NCI-H1092 treated with DMSO at 0.1 percent for 48 hours (cell line): ENCODE results near the gene SPSB1.
"Not testable (repeated sequence)": the region's sequence is repeated elsewhere in the genome, so short reads cannot be mapped to it uniquely, and the experiment has no call there.

Source experiments
- DNase-seq: peaks from one replicate; lab custom pipeline; 2025; lab: John Stamatoyannopoulos, UW

Gene SPSB1

GRCh38 chr1:9366943-9367780, 74.5 kb downstream of the SPSB1 start:
- no peak for DNase-seq

- no peak for DNase-seq
Measured at GRCh38 chr1:9367806-9368205, 75.1 kb downstream of the SPSB1 start.

DNA sequence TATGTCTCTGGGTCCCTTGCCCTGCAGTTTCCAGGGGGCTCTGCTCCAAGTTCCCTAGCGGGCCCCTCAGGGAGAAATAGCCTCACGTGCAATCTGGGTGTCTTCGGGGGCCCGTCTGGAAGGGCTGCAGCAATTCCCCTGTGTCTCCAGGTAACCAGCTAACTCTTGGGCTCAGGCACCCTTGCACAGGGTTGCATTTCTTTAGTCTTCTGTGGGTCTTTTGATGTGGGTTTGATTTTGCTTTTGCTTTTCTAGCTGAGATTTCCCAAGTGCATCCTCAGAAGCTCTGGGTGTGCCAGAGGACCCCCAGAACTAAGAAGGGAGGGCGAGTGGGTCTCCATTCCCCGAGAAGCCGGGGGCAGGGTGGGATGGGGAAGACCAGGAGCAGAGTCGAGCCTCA, 75.7 kb downstream of the SPSB1 start:
- no peak for DNase-seq

DNA sequence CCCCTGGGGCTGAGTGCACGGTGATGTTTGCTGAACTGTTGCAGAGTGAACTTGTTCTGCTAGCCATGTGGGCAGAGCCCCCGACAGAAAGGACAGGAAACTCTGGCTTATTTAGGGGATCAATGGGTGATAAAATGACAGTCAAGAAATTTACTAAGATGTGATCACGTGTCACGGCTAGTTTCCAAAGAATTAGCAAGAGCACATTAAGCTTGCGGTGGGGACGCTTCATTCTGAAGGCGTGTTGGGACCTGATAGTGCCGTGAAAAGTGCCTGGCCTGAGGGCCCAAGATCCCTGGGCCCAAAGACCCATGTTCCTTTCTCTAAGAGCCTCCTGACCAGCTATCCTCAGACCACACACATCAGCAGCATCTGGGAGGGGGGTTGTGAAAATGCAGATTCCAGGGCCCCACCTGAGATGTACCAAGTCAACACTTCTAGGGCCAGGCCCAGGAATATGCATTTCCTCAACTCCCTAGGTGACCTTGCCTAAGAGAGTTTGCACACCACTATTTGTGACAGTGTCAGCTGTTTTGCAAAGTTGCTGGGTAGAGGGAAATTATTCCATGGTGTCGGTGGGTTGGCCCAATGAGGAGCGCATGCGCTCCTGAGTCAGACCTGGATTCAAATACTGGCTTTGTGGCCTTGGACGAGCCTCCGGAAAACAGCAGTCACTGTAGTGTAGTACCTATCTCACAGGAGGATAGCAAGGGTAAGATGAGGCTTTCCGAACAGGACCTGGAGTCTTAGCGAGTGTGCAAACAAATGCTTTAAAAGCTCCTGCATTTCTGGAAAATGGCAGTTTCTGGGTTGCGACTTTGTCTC, 77.5 kb downstream of the SPSB1 start:
- no peak for DNase-seq

DNA sequence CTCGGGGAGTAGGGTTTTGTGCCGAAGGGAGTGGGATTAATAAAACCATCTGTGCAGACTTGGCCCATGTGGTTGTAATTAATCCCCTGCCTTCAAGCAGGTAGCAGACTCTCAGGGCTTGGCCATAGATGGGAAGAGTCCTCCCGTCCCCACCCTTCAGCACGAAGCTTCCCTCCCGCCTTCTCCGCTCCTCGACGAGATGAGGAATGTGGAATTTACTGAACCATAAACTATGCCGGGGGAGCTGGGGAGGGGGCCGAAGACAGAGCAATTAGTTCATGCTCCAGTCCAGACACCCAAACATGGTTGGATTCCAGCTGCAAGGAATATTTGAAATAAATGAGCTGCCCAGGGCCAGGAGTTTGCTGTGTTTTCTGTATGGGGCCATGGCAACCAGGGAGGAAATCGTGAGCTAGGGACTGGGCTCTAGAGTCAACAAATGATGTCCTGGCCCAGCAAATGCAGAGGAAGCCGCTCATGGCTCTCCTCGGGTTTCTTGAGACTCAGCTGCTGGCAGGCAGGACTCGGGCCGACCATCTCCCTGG, 78.8 kb downstream of the SPSB1 start:
- DNase-seq = no peak

- DNase-seq = no peak
Measured at GRCh38 chr1:9371951-9372350, 79.3 kb downstream of the SPSB1 start.

DNA sequence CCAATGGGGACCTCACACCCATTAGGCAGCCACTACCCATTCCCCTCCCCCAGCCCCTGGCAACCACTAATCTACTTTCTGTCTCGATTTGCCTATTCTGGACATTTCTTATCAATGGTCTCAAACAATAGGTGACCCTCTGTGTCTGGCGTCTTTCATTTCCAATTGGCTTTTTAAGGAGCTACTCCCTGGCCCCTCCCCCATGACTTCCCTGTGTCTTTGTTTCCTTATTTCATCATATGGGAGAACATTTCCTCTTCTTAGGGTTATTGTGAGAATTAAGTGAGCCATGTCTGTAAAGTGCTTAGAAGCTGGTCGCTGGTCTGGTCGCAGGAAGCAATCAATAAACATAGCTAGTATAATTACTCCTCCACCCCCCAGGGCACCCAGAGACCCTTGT, 80.9 kb downstream of the SPSB1 start:
- no peak for DNase-seq

DNA sequence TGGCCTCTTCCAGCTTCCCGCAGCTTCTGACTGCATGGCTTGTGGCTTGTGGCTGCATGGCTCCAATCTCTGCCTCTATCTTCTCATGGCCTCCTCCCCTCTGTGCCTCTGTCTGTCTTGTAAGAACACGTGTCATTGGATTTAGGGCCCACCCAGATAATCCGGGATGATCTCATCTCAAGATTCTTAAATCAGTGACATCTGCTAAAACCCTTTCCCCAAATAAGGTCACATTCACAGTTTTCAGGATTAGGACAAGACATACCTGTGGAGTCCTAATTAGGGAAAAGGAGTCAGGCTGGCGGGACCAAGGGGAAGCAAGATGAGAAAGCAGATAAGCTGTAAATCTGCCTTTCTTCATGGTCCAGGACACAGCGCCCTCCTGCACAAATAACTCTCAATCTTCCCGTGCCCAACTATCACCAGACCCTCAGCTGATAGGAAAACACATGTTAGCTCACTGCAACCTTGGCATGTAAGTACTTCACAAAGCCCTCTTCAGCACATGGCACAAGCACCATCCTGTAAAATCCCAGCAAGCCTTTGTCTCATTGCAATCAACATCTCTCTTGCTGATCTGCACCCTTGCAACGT, 82.2 kb downstream of the SPSB1 start:
- DNase-seq = no peak

- no peak for DNase-seq
Measured at GRCh38 chr1:9375912-9376311, 83.2 kb downstream of the SPSB1 start.

- no peak for DNase-seq
Measured at GRCh38 chr1:9376430-9376829, 83.7 kb downstream of the SPSB1 start.

GRCh38 chr1:9376886-9377333, 84.2 kb downstream of the SPSB1 start:
- no peak for DNase-seq

- no peak for DNase-seq
Measured at GRCh38 chr1:9378801-9379200, 86.1 kb downstream of the SPSB1 start.

DNA sequence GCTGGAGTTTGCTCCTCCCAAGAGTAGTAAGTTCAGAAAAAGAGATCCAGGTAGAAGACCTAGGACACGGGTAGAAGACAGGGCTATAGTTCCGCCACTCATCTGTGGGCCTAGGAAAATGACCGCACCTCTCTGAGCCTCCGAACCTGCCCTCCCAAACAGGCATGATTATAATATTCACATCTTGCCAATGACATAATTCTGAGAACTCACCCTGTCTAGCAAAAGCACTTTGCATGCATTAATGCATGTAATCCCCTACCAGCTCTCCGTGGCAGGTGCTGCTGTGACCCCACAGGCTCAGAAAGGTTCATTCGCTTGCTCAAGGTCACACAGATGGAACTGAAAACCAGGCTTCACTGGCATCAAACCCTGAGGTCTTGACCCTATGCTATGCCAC, 88.0 kb downstream of the SPSB1 start:
- no peak for DNase-seq

GRCh38 chr1:9382643-9383491, 90.2 kb downstream of the SPSB1 start:
- no peak for DNase-seq

- DNase-seq = no peak
Measured at GRCh38 chr1:9384128-9384527, 91.4 kb downstream of the SPSB1 start.

- no peak for DNase-seq
Measured at GRCh38 chr1:9384751-9385245, 92.1 kb downstream of the SPSB1 start.

DNA sequence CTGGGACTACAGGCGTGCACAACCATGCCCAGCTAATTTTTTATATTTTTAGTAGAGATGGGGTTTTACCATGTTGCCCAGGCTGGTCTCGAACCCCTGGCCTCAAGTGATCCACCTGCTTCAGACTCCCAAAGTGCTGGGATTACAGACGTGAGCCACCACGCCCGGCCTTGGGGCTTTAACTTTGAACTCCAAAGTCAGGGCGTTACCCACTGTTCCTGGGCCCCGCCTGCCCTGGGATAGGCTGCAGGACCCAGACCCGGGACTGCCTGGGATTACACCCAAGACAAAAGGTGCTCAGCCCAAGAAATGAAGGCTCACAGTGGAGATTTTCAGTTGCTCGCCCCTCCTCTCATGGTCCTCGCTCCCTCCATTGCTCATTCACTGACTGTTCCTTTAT, 92.7 kb downstream of the SPSB1 start:
- not testable (repeated sequence) for DNase-seq

DNA sequence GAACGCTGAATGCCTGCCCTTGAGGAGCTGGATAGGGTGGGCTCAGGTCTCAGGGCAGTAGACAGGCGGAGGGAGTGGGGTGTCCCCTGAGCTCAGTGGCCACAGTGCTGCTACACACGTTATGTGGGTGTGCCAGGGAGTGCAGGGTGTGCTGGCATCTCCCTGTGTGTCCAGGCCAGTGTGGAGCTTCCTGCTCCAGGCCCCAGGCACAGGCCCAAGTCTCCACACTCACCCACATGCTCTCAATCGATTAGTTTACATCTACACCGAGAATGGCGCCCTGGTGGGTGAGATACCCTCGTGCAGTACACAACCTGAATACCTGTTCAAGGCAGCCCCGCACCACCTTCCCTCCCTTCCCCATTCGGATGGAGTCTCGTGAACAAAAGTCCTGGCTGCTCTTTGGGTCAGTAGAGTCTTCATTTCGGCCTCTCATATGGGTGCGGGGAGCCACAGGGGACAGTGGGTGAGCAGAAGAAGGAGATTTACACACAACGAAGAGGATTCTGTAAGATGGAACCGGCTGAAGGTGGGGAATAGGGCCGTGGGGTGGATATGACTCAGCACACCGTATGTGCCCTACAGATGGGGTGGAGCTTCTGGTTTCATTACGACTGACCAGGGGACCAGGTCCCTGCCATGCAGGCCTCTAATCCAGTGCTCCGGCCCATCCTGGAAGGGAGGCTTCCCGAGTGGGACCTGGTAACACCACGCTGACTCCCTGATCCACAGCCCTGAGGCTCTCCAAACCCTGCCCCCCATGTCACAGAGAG, 93.3 kb downstream of the SPSB1 start:
- DNase-seq = no peak

DNA sequence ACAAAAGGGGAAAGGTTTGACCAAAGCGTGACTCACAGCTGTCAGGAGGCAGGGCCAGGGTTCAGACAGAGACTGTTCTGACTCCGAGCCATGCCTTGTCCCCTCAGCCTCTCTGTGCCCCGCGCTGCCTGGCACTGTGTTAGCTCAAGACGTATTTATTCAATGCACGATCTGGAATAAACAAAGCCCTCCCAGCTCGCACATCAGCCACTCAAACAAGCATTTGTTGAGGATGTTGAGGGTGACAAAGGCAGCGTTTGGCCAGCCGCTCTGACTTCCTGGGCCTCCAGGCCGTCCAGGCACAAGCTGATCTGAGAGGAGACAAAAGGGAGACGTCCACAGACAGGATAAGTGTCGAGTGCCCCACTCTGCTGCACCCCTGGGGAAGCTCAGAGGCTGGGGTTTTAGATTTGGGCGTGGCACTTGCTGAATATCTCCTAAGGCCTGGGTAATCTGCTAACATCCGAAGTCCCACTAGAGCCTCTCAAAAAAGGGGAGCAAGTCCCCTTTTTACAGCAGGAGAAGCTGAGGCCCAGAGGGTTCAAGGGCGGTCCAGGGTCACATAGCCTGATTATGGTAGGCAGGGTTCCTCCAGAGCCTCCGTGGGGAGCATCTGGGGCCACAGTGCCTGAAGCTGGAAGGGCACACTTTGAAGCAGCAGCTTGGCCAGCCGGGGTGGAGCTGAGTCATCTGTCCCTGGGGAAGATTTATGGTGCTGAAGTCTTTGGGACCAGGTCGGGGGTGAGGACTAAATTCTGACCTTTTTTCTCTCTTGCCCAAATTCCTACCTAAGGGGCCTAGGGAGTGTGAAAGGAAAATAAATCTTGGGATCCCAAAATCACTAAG, 95.9 kb downstream of the SPSB1 start:
- DNase-seq = no peak

- DNase-seq = no peak
Measured at GRCh38 chr1:9389968-9390367, 97.3 kb downstream of the SPSB1 start.
